HL-60 (cell line): ENCODE data around the gene SOS2.

Experiments
- DNase-seq, 2 experiments: peaks; one replicate each; pipeline ENCODE4 v3.0.0-alpha.2; 2010 to 2020; ENCODE audit warnings: low read depth in 1 of 2, low spot score in 1 of 2
- H3K27ac ChIP-seq: fragments of 250-450 bp; sonication (Bioruptor Pico); replicated peaks from 2 replicates; pipeline ENCODE4 v1.5.1; 2020; ENCODE audit warnings: mild to moderate bottlenecking, moderate library complexity
- H3K27me3 ChIP-seq: fragments of 250-450 bp; sonication (Bioruptor Pico); 2 replicates; pipeline ENCODE4 v1.5.1; 2021; ENCODE audit warnings: mild to moderate bottlenecking, moderate library complexity; ENCODE audit not compliant: insufficient read depth, poor library complexity, severe bottlenecking
- H3K4me3 ChIP-seq: replicated peaks from 2 replicates; pipeline ENCODE4 v1.5.1; 2011; ENCODE audit warnings: mild to moderate bottlenecking, control low read depth, low read length; ENCODE audit not compliant: insufficient read depth
- GABPA ChIP-seq: IDR thresholded peaks from 2 replicates; pipeline ENCODE4 v1.6.1; 2012; ENCODE audit warnings: low read depth
- POLR2AphosphoS5 ChIP-seq: IDR thresholded peaks from 2 replicates; pipeline ENCODE4 v1.6.1; 2012; ENCODE audit warnings: low read depth
- SPI1 ChIP-seq: IDR thresholded peaks from 2 replicates; pipeline ENCODE4 v1.6.1; 2012; ENCODE audit warnings: low read depth, mild to moderate bottlenecking, borderline replicate concordance
- TF ChIP-seq, protein P1 (sequence below): IDR thresholded peaks from one replicate; pipeline ENCODE4 v1.5.1; 2011; ENCODE audit warnings: low read length, control low read depth, inconsistent platforms; ENCODE audit not compliant: insufficient read depth
- TF ChIP-seq, protein P2 (sequence below): IDR thresholded peaks from 2 replicates; pipeline ENCODE4 v1.6.1; 2012; ENCODE audit warnings: low read depth; ENCODE audit not compliant: insufficient replicate concordance

The SOS2 gene

DNA sequence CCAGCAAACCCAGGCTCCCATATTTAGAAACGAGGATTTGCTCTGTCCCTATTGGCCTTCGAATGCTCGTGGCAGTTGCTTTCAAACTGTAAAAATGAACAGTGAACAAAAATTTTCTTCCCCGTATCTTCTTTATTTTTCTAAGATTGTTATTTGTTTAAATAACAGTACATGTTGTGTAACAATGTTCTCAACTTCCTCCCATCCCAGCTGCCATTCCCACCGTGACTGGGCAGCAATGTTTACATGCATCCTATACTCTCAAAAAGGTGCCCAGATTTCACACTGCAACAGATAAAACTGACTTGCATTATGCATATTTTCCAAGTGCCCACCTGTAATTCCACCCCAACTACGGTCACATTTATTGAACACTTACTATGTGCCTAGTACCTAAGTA lies 127.8 kb downstream of the SOS2 start:
- no peak overlapping the region for H3K4me3 ChIP-seq
- DNase-seq: no peak
- no peak overlapping the region for H3K27ac ChIP-seq
- H3K27me3 ChIP-seq: no peaks in the 10 kb centered on the region
- TF ChIP-seq POLR2AphosphoS5 (no peak), SPI1 (no peak), GABPA (no peak)
- TF ChIP-seq, protein P1, sequence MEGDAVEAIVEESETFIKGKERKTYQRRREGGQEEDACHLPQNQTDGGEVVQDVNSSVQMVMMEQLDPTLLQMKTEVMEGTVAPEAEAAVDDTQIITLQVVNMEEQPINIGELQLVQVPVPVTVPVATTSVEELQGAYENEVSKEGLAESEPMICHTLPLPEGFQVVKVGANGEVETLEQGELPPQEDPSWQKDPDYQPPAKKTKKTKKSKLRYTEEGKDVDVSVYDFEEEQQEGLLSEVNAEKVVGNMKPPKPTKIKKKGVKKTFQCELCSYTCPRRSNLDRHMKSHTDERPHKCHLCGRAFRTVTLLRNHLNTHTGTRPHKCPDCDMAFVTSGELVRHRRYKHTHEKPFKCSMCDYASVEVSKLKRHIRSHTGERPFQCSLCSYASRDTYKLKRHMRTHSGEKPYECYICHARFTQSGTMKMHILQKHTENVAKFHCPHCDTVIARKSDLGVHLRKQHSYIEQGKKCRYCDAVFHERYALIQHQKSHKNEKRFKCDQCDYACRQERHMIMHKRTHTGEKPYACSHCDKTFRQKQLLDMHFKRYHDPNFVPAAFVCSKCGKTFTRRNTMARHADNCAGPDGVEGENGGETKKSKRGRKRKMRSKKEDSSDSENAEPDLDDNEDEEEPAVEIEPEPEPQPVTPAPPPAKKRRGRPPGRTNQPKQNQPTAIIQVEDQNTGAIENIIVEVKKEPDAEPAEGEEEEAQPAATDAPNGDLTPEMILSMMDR: no peak
- TF ChIP-seq, protein P2, sequence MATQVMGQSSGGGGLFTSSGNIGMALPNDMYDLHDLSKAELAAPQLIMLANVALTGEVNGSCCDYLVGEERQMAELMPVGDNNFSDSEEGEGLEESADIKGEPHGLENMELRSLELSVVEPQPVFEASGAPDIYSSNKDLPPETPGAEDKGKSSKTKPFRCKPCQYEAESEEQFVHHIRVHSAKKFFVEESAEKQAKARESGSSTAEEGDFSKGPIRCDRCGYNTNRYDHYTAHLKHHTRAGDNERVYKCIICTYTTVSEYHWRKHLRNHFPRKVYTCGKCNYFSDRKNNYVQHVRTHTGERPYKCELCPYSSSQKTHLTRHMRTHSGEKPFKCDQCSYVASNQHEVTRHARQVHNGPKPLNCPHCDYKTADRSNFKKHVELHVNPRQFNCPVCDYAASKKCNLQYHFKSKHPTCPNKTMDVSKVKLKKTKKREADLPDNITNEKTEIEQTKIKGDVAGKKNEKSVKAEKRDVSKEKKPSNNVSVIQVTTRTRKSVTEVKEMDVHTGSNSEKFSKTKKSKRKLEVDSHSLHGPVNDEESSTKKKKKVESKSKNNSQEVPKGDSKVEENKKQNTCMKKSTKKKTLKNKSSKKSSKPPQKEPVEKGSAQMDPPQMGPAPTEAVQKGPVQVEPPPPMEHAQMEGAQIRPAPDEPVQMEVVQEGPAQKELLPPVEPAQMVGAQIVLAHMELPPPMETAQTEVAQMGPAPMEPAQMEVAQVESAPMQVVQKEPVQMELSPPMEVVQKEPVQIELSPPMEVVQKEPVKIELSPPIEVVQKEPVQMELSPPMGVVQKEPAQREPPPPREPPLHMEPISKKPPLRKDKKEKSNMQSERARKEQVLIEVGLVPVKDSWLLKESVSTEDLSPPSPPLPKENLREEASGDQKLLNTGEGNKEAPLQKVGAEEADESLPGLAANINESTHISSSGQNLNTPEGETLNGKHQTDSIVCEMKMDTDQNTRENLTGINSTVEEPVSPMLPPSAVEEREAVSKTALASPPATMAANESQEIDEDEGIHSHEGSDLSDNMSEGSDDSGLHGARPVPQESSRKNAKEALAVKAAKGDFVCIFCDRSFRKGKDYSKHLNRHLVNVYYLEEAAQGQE: no peak

DNA sequence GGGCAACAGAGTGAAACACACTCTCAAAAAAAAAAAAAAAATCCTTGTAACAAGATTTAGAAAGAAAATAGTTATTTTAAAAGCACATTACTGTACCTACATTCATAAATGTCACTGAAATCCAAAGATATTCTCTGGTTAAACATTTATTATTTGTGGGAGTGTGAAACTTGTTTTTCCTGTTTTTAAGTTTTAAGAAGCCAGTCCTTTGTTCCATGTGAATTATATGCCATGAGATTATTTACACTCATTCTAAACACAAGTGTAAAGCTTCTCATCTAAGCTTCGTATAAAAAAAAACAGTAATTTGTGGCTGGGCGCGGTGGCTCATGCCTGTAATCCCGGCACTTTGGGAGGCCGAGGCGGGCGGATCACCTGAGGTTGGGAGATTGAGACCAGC lies 130.0 kb downstream of the SOS2 start:
- DNase-seq: no peak
- no peaks in the 10 kb centered on the region for H3K27me3 ChIP-seq
- no peak overlapping the region for H3K27ac ChIP-seq
- no peak overlapping the region for H3K4me3 ChIP-seq
- no peak for TF ChIP-seq POLR2AphosphoS5
- TF ChIP-seq, protein P1: no peak
- TF ChIP-seq GABPA: no peak
- no peak for TF ChIP-seq SPI1
- TF ChIP-seq, protein P2: no peak

DNA sequence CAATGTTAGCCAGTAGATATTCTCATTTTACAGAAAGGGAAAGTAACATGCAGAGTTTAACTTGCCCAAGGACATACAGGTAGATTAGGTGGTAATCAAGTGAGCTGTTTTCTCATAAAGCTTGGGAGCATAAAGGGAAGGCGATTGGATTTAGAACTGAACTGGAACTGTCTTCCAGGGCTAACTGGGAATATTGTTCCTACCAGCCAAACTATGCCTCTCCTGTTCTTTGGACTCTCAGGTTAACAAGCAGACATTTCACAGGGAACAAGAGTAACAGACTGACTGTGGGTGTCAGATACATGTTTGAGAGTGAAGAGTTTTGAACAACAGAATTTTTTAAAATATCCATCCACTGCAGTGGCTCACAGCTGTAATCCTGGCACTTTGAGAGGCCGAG lies 130.6 kb downstream of the SOS2 start:
- no peak for DNase-seq
- no peak for TF ChIP-seq GABPA
- no peak for TF ChIP-seq SPI1
- Histone ChIP-seq H3K27ac (no peak overlapping the region), H3K4me3 (no peak overlapping the region), H3K27me3 (no peaks in the 10 kb centered on the region)

DNA sequence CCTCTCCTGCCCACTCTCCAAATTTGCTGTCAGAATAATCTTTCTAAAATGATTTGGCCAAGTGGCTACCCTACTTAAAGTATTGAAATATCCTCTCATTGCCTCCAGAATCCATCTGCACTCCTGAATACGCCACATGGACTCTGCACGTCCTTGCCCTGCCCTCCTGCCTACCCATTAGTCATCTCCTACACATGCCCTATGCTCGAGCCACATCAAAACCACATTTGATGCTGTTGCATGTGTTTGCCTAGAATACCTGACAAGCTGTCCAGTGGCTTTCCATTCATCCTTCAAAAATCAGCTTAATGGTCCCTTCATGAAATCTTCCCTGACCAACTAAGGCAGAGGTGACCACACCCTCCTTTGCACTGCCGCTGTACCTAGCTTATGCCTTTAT lies 132.0 kb downstream of the SOS2 start:
- H3K27ac ChIP-seq: no peak overlapping the region
- H3K4me3 ChIP-seq: no peak overlapping the region
- TF ChIP-seq SPI1 (no peak), POLR2AphosphoS5 (no peak), GABPA (no peak)
- TF ChIP-seq, protein P1: no peak
- TF ChIP-seq, protein P2: no peak
- no peak for DNase-seq
- no peaks in the 10 kb centered on the region for H3K27me3 ChIP-seq
